CD14-positive monocyte (primary cell): ENCODE results near the gene SNAP29. TPM values are rescaled to one million over a fixed set of nuclear protein-coding genes. Genes with fewer than 3 reads are reported as not detected.

Source experiments
- DNase-seq, 3 donors: peaks; one replicate each; pipeline ENCODE4 v3.0.0-alpha.2; 2011 to 2022
- H2AFZ ChIP-seq: 2 replicates; pipeline ENCODE4 v1.6.0; 2012; ENCODE audit warnings: mild to moderate bottlenecking, low read depth, low read length, inconsistent platforms; ENCODE audit not compliant: insufficient read depth, poor library complexity, severe bottlenecking
- H3K27ac ChIP-seq, 2 donors: 1 replicate in 1 of 2; 2 replicates in 1 of 2; pipeline ENCODE4 v1.5.1; 2012 to 2013; ENCODE audit warnings: low read length in 2 of 2, control low read depth in 1 of 2, inconsistent platforms in 1 of 2, low read depth in 1 of 2, mild to moderate bottlenecking in 1 of 2
- H3K27me3 ChIP-seq, 2 donors: one replicate each; pipeline versions ENCODE4 v1.6.0 to v1.6.1; 2011 to 2013; ENCODE audit warnings: low read length in 2 of 2; ENCODE audit not compliant: control insufficient read depth in 2 of 2, insufficient read depth in 2 of 2
- H3K36me3 ChIP-seq, 2 donors: replicated peaks in 1 of 2; 1 replicate in 1 of 2; 2 replicates in 1 of 2; pipeline versions ENCODE4 v1.5.1 to v1.6.1; 2012 to 2013; ENCODE audit warnings: low read length in 2 of 2, control low read depth in 1 of 2, inconsistent platforms in 1 of 2, mild to moderate bottlenecking in 1 of 2; ENCODE audit not compliant: insufficient read depth in 2 of 2, control insufficient read depth in 1 of 2
- H3K4me1 ChIP-seq, 2 donors: 1 replicate in 1 of 2; 2 replicates in 1 of 2; pipeline versions ENCODE4 v1.5.1 to v1.6.1; 2012 to 2013; ENCODE audit warnings: low read length in 2 of 2, control low read depth in 1 of 2, inconsistent platforms in 1 of 2, mild to moderate bottlenecking in 1 of 2, moderate library complexity in 1 of 2; ENCODE audit not compliant: insufficient read depth in 2 of 2, control insufficient read depth in 1 of 2
- H3K4me2 ChIP-seq: replicated peaks from 2 replicates; pipeline ENCODE3; 2012; ENCODE audit warnings: low read length, moderate library complexity, mild to moderate bottlenecking; ENCODE audit not compliant: poor library complexity, severe bottlenecking; ENCODE audit errors: extremely low read depth
- H3K4me3 ChIP-seq, 3 experiments: fragments of 200-600 bp in 1 of 3; sonication (generic) in 1 of 3; replicated peaks in 1 of 3; 1 replicate in 2 of 3; 2 replicates in 1 of 3; pipeline ENCODE4 v1.5.1; 2011 to 2013; ENCODE audit warnings: low read length in 3 of 3, mild to moderate bottlenecking in 3 of 3, control low read depth in 2 of 3, low read depth in 2 of 3, inconsistent platforms in 1 of 3, moderate library complexity in 1 of 3
- H3K79me2 ChIP-seq: 2 replicates; pipeline ENCODE4 v1.6.0; 2012; ENCODE audit warnings: mild to moderate bottlenecking, control low read depth, inconsistent platforms, low read length, moderate library complexity; ENCODE audit not compliant: insufficient read depth
- H3K9ac ChIP-seq: 2 replicates; pipeline ENCODE4 v1.6.0; 2017; ENCODE audit warnings: low read length, mild to moderate bottlenecking; ENCODE audit not compliant: insufficient read depth, poor library complexity, severe bottlenecking
- H3K9me3 ChIP-seq, 2 donors: replicated peaks in 1 of 2; 1 replicate in 1 of 2; 2 replicates in 1 of 2; pipeline versions ENCODE4 v1.5.1 to v1.6.1; 2012 to 2013; ENCODE audit warnings: low read length in 2 of 2, control low read depth in 1 of 2; ENCODE audit not compliant: control insufficient read depth in 1 of 2, insufficient read depth in 1 of 2
- H4K20me1 ChIP-seq: 2 replicates; pipeline ENCODE4 v1.6.0; 2012; ENCODE audit warnings: mild to moderate bottlenecking, low read length, control low read depth, moderate library complexity; ENCODE audit not compliant: insufficient read depth
- H3K27ac Mint-ChIP-seq, 7 donors: one replicate each; pipeline ENCODE4 v1.8.0; 2020; ENCODE audit warnings: mild to moderate bottlenecking in 7 of 7, mixed read lengths in 7 of 7, moderate library complexity in 6 of 7, inconsistent platforms in 2 of 7
- H3K27me3 Mint-ChIP-seq, 3 donors: one replicate each; pipeline ENCODE4 v1.8.0; 2021 to 2022; ENCODE audit warnings: low read depth in 3 of 3, mild to moderate bottlenecking in 3 of 3, mixed read lengths in 3 of 3, moderate library complexity in 3 of 3, inconsistent platforms in 1 of 3
- H3K36me3 Mint-ChIP-seq, 2 donors: one replicate each; pipeline ENCODE4 v1.8.0; 2020; ENCODE audit warnings: mixed read lengths in 2 of 2, inconsistent platforms in 1 of 2, mild to moderate bottlenecking in 1 of 2
- H3K4me1 Mint-ChIP-seq: one replicate; pipeline ENCODE4 v1.8.0; 2020; ENCODE audit warnings: mild to moderate bottlenecking, mixed read lengths
- H3K4me3 Mint-ChIP-seq, 2 donors: one replicate each; pipeline ENCODE4 v1.8.0; 2020; ENCODE audit warnings: mild to moderate bottlenecking in 2 of 2, mixed read lengths in 2 of 2, moderate library complexity in 1 of 2
- H3K9me3 Mint-ChIP-seq, 7 donors: one replicate each; pipeline ENCODE4 v1.8.0; 2020 to 2022; ENCODE audit warnings: mixed read lengths in 7 of 7, mild to moderate bottlenecking in 6 of 7, moderate library complexity in 6 of 7, inconsistent platforms in 2 of 7
- WGBS: methylation state at CpG from one replicate; pipeline ENCODE4 v1.1.5; 2013; ENCODE audit warnings: missing lambda C conversion rate; ENCODE audit not compliant: insufficient coverage; 5-methylcytosine and 5-hydroxymethylcytosine counted together
- intact Hi-C, 2 donors: fragments of 100-400 bp; cut with micrococcal nuclease; formaldehyde crosslinking; loops; one replicate each; pipeline versions ENCODE4 v1.15.0 to v1.15.1; 2023
- polyA plus RNA-seq, 3 donors: library from polyadenylated mRNA; depleted of rRNA in 1 of 3; unstranded in 2 of 3; stranded (reverse) in 1 of 3; fragments of 300-500 nt in 2 of 3; fragments of >200 nt in 1 of 3; fragmentation: Illumina TruSeq in 2 of 3; gene quantifications; 1 replicate in 2 of 3; 2 replicates in 1 of 3; pipeline ENCODE4 v1.2.3, GENCODE V29; 2012 to 2021
- TF ChIP-seq, protein P1 (sequence below): fragments of 200-600 bp; IDR thresholded peaks from one replicate; pipeline ENCODE4 v1.8.0; 2022; ENCODE audit warnings: antibody characterized with exemption, mild to moderate bottlenecking

The SNAP29 gene
- polyA plus RNA-seq, 3 donors = 22.3 to 32.8 (median 28.9) TPM

GRCh38 chr22:20909543-20910303 is 50.9 kb downstream of the SNAP29 start:
- 63% methylated on average over 3 of the region's 6 CpGs for WGBS
- intact Hi-C loops = loop anchor here in 1 of 2 donors (10.0 kb wide), 1 partner anchor 45 kb away; no protein-coding TSS in a partner anchor
- Histone ChIP-seq H3K4me2 (no peak overlapping the region), H3K27me3 (no peaks in the 10 kb centered on the region), H3K9ac (no peak overlapping the region), H4K20me1 (no peaks in the 10 kb centered on the region), H3K4me1 (peaks cover 16 to 18% of the 10 kb centered on the region in 2 donors), H3K9me3 (no peaks in the 10 kb centered on the region), H3K36me3 (no peaks in the 10 kb centered on the region), H3K27ac (no peak overlapping the region), H2AFZ (no peak overlapping the region), H3K4me3 (no peak overlapping the region), H3K79me2 (no peaks in the 10 kb centered on the region)
- DNase-seq = no peak
- H3K27ac Mint-ChIP-seq = peak overlapping the region in 2 of 7 donors; percentile 35 to 41
- no peaks in the 10 kb centered on the region for H3K36me3 Mint-ChIP-seq
- peaks cover 0 to 5% (median 1%) of the 10 kb centered on the region in 3 donors for H3K27me3 Mint-ChIP-seq
- H3K4me3 Mint-ChIP-seq = no peak overlapping the region
- H3K4me1 Mint-ChIP-seq = peaks cover 24% of the 10 kb centered on the region
- H3K9me3 Mint-ChIP-seq = peaks cover 0 to 4% (median 0%) of the 10 kb centered on the region in 7 donors
- TF ChIP-seq, protein P1, sequence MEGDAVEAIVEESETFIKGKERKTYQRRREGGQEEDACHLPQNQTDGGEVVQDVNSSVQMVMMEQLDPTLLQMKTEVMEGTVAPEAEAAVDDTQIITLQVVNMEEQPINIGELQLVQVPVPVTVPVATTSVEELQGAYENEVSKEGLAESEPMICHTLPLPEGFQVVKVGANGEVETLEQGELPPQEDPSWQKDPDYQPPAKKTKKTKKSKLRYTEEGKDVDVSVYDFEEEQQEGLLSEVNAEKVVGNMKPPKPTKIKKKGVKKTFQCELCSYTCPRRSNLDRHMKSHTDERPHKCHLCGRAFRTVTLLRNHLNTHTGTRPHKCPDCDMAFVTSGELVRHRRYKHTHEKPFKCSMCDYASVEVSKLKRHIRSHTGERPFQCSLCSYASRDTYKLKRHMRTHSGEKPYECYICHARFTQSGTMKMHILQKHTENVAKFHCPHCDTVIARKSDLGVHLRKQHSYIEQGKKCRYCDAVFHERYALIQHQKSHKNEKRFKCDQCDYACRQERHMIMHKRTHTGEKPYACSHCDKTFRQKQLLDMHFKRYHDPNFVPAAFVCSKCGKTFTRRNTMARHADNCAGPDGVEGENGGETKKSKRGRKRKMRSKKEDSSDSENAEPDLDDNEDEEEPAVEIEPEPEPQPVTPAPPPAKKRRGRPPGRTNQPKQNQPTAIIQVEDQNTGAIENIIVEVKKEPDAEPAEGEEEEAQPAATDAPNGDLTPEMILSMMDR = no peak

DNA sequence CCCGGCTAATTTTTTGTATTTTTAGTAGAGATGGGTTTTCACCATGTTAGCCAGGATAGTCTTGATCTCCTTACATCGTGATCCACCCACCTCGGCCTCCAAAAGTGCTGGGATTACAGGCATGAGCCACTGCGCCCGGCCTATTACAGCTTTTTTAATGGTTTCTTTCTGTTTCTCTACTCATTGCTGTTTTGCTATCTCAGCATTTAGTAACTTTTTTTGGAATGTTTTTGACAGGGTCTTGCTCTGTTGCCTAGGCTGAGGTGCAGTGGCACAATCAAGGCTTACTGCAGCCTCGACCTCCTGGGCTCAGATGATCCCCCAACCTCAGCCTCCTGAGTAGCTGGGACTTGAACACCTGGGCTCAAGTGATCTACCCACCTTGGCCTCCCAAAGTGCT is 53.7 kb downstream of the SNAP29 start:
- no peaks in the 10 kb centered on the region for H3K36me3 ChIP-seq
- Mint-ChIP-seq H3K27me3 (peaks cover 0 to 4% (median 1%) of the 10 kb centered on the region in 3 donors), H3K9me3 (no peaks in the 10 kb centered on the region), H3K27ac (no peak overlapping the region), H3K4me3 (no peak overlapping the region), H3K4me1 (peaks cover 17% of the 10 kb centered on the region), H3K36me3 (no peaks in the 10 kb centered on the region)
- peaks cover 16% of the 10 kb centered on the region in 2 donors for H3K4me1 ChIP-seq
- H4K20me1 ChIP-seq = no peaks in the 10 kb centered on the region
- H3K4me3 ChIP-seq = no peak overlapping the region
- no peak overlapping the region for H2AFZ ChIP-seq
- H3K27me3 ChIP-seq = no peaks in the 10 kb centered on the region
- H3K27ac ChIP-seq = no peak overlapping the region
- no peak overlapping the region for H3K9ac ChIP-seq
- H3K9me3 ChIP-seq = no peaks in the 10 kb centered on the region
- DNase-seq = no peak
- WGBS = 100% methylated on average over 3 of the region's 6 CpGs
- TF ChIP-seq, protein P1 = no peak
- intact Hi-C loops = loop anchor here in 1 of 2 donors (10.0 kb wide), 1 partner anchor 48 kb away; no protein-coding TSS in a partner anchor
- H3K4me2 ChIP-seq = no peak overlapping the region
- H3K79me2 ChIP-seq = peaks cover 4% of the 10 kb centered on the region
